Stomach (tissue), 9 donors: ENCODE data around the gene SH3RF3. TPM values are rescaled to one million over a fixed set of nuclear protein-coding genes. Genes with fewer than 3 reads are reported as not detected.

Source experiments
- DNase-seq, 2 donors: peaks; one replicate each; pipeline versions ENCODE4 v3.0.0 to v3.0.0-alpha.2; 2013 to 2019
- H3K27ac ChIP-seq, 5 donors: fragments of 200-600 bp in 4 of 5; sonication (generic) in 4 of 5; one replicate each; pipeline ENCODE4 v1.5.1; 2013 to 2019; ENCODE audit warnings: mild to moderate bottlenecking in 1 of 5, moderate library complexity in 1 of 5
- H3K27me3 ChIP-seq, 3 donors: fragments of 200-600 bp; sonication (generic); one replicate each; pipeline ENCODE4 v1.5.1; 2017 to 2019; ENCODE audit warnings: mixed run types in 1 of 3
- H3K36me3 ChIP-seq, 4 donors: fragments of 200-600 bp; sonication (generic); 1 replicate in 3 of 4; 2 replicates in 1 of 4; pipeline ENCODE4 v1.5.1; 2016 to 2019
- H3K4me1 ChIP-seq, 4 donors: fragments of 200-600 bp; sonication (generic); one replicate each; pipeline ENCODE4 v1.5.1; 2016 to 2019
- H3K4me3 ChIP-seq, 4 donors: fragments of 200-600 bp; sonication (generic) in 3 of 4; one replicate each; pipeline ENCODE4 v1.5.1; 2016 to 2019; ENCODE audit warnings: mild to moderate bottlenecking in 1 of 4
- H3K9me3 ChIP-seq, 4 donors: fragments of 200-600 bp; sonication (generic); one replicate each; pipeline ENCODE4 v1.5.1; 2016 to 2019
- CTCF ChIP-seq, 7 experiments: fragments of 450-650 bp in 4 of 7; fragments of 200-600 bp in 3 of 7; sonication (generic) in 3 of 7; IDR thresholded peaks; one replicate each; pipeline ENCODE4 v1.5.1; 2016 to 2019; ENCODE audit warnings: antibody characterized with exemption in 7 of 7, control low read depth in 2 of 7, mild to moderate bottlenecking in 1 of 7
- EP300 ChIP-seq: sonication (generic); formaldehyde crosslinking; IDR thresholded peaks from one replicate; pipeline ENCODE4 v1.6.1; 2017; ENCODE audit warnings: antibody characterized with exemption
- POLR2A ChIP-seq, 4 donors: fragments of 450-650 bp; IDR thresholded peaks; one replicate each; pipeline ENCODE4 v1.6.1; 2016; ENCODE audit warnings: antibody characterized with exemption in 4 of 4, control low read depth in 2 of 4, mild to moderate bottlenecking in 1 of 4, moderate library complexity in 1 of 4
- POLR2AphosphoS5 ChIP-seq, 3 donors: sonication (generic); formaldehyde crosslinking; IDR thresholded peaks; one replicate each; pipeline ENCODE4 v1.6.1; 2016; ENCODE audit warnings: antibody characterized with exemption in 3 of 3
- WGBS, 5 donors: extraction: QIAGEN DNeasy Blood & Tissue Kit in 3 of 5; methylation state at CpG; one replicate each; pipeline versions ENCODE4 v1.1.5 to v1.1.7; 2013 to 2018; 5-methylcytosine and 5-hydroxymethylcytosine counted together
- intact Hi-C: fragments of 100-400 bp; cut with DNase I; formaldehyde crosslinking; loops from one replicate; pipeline ENCODE4 v1.15.1; 2023; ENCODE audit warnings: low total_unique reads
- polyA plus RNA-seq, 3 donors: library from polyadenylated mRNA; stranded (reverse); fragments of 200-250 nt; gene quantifications; one replicate each; pipeline ENCODE4 v1.2.3, GENCODE V29; 2013
- total RNA-seq, 5 donors: library from RNA; depleted of rRNA; stranded (reverse); fragments of >200 nt; gene quantifications; one replicate each; pipeline versions ENCODE4 v1.1.0 to v1.2.3, GENCODE V29; 2014 to 2016
- donor health status: healthy with polysubstance abuse.
- donor health status: Bipolar disorder and iron deficiency.
- donor health status: healthy.

Gene SH3RF3
- total and polyA plus RNA-seq, 8 donors: 0.87 to 11.1 (median 4.4) TPM

GRCh38 chr2:109493176-109493935 lies 364.4 kb downstream of the SH3RF3 start:
- TF ChIP-seq CTCF (IDR thresholded peaks at IDR 0.05): no peak
- no peak for TF ChIP-seq POLR2A (IDR thresholded peaks at IDR 0.05)
- TF ChIP-seq EP300: no peak
- no peak for TF ChIP-seq POLR2AphosphoS5 (IDR thresholded peaks at IDR 0.05)
- Histone ChIP-seq H3K4me1 (peaks cover 0 to 14% (median 8%) of the 10 kb centered on the region in 4 donors), H3K4me3 (no peak overlapping the region), H3K27me3 (no peaks in the 10 kb centered on the region), H3K9me3 (no peaks in the 10 kb centered on the region), H3K27ac (no peak overlapping the region), H3K36me3 (peaks cover 0 to 7% (median 5%) of the 10 kb centered on the region in 4 donors)
- 67 to 99% (median 93%) methylated on average over 4 of the region's 4 CpGs for WGBS, 5 donors
- intact Hi-C loops: no loop called here
- no peak for DNase-seq

GRCh38 chr2:109494351-109494750 lies 365.3 kb downstream of the SH3RF3 start:
- 34 to 56% (median 55%) methylated on average over 2 to 3 of the region's 3 CpGs for WGBS, 5 donors
- peak in 1 of 2 donors; percentile 47 for DNase-seq
- H3K36me3 ChIP-seq: peaks cover 0 to 7% (median 5%) of the 10 kb centered on the region in 4 donors

DNA sequence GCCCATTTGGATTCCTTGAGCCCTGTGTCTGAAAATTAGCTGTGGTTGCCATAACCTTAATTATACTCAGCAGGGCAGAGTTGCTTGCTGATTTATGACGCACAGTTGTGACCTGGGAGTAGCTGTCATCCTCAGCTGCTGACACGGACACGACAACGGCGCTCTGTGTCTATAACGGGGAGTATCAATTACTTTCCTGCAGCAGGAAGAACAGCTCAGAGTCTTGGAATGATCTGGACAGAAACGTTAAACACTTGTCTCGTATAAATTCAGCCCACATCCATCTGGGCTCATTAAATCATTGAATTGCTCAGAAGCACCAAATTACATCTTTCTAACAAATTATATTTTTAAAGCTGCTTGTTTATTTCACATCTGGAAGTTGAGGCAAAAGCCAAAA lies 368.5 kb downstream of the SH3RF3 start:
- H3K27me3 ChIP-seq: no peaks in the 10 kb centered on the region
- DNase-seq: no peak
- H3K9me3 ChIP-seq: no peaks in the 10 kb centered on the region
- H3K4me3 ChIP-seq: no peak overlapping the region
- peaks cover 0 to 30% (median 24%) of the 10 kb centered on the region in 4 donors for H3K4me1 ChIP-seq
- H3K27ac ChIP-seq: no peak overlapping the region
- intact Hi-C loops: no loop called here
- H3K36me3 ChIP-seq: peaks cover 0 to 13% (median 8%) of the 10 kb centered on the region in 4 donors
- TF ChIP-seq POLR2A (IDR thresholded peaks at IDR 0.05) (no peak), POLR2AphosphoS5 (IDR thresholded peaks at IDR 0.05) (no peak), CTCF (IDR thresholded peaks at IDR 0.05) (no peak), EP300 (no peak)
- WGBS, 5 donors: 55 to 83% (median 73%) methylated on average over 8 of the region's 8 CpGs

More at GRCh38 chr2:109494351-109494750, 365.3 kb downstream of the SH3RF3 start:
- H3K4me3 ChIP-seq: no peak overlapping the region
- no peak for TF ChIP-seq POLR2AphosphoS5 (IDR thresholded peaks at IDR 0.05)
- H3K9me3 ChIP-seq: no peaks in the 10 kb centered on the region
- intact Hi-C loops: no loop called here
- H3K27me3 ChIP-seq: no peaks in the 10 kb centered on the region
- no peak overlapping the region for H3K27ac ChIP-seq
- peaks cover 0 to 20% (median 17%) of the 10 kb centered on the region in 4 donors for H3K4me1 ChIP-seq

GRCh38 chr2:109497911-109498870 lies 369.2 kb downstream of the SH3RF3 start:
- no peak overlapping the region for H3K4me3 ChIP-seq

DNA sequence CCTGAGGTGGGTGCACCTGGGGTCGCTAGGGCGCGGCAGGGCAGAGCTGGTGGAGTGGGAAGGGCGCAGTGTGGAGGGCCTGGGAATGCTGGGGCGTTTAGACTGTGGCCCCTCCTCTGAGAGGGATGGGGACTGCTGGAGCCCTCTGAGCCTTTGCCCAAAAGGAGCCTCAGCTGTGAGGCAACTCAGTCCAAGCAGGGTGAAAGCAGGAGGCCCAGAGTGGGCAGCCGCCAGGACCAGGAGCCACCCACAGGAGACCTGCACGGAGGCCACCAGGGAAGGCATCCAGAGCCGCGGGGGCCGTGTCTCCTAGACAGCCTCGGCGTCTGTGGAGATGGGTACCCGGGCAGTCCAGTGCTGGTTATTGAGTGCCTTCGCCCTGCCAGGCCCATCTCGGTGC lies 369.9 kb downstream of the SH3RF3 start:
- Histone ChIP-seq H3K4me1 (peaks cover 0 to 30% (median 24%) of the 10 kb centered on the region in 4 donors), H3K36me3 (peaks cover 0 to 10% (median 7%) of the 10 kb centered on the region in 4 donors), H3K4me3 (no peak overlapping the region), H3K27ac (no peak overlapping the region), H3K9me3 (no peaks in the 10 kb centered on the region), H3K27me3 (no peaks in the 10 kb centered on the region)
- no peak for DNase-seq
- 84 to 92% (median 88%) methylated on average over 14 to 15 of the region's 15 CpGs for WGBS, 5 donors
- intact Hi-C loops: no loop called here
- TF ChIP-seq POLR2A (IDR thresholded peaks at IDR 0.05): no peak
- TF ChIP-seq CTCF (IDR thresholded peaks at IDR 0.05): no peak
- TF ChIP-seq EP300: no peak
- no peak for TF ChIP-seq POLR2AphosphoS5 (IDR thresholded peaks at IDR 0.05)

More at GRCh38 chr2:109497911-109498870, 369.2 kb downstream of the SH3RF3 start:
- Histone ChIP-seq H3K27ac (no peak overlapping the region), H3K4me1 (peaks cover 0 to 30% (median 24%) of the 10 kb centered on the region in 4 donors), H3K9me3 (no peaks in the 10 kb centered on the region), H3K27me3 (no peaks in the 10 kb centered on the region), H3K36me3 (peaks cover 0 to 10% (median 7%) of the 10 kb centered on the region in 4 donors)
- 63 to 71% (median 69%) methylated on average over 12 to 19 of the region's 19 CpGs for WGBS, 5 donors
- intact Hi-C loops: no loop called here
- no peak for TF ChIP-seq POLR2A (IDR thresholded peaks at IDR 0.05)
- DNase-seq: peak in 1 of 2 donors; percentile 65
